ENCODE data around the gene SHROOM3.

DNA sequence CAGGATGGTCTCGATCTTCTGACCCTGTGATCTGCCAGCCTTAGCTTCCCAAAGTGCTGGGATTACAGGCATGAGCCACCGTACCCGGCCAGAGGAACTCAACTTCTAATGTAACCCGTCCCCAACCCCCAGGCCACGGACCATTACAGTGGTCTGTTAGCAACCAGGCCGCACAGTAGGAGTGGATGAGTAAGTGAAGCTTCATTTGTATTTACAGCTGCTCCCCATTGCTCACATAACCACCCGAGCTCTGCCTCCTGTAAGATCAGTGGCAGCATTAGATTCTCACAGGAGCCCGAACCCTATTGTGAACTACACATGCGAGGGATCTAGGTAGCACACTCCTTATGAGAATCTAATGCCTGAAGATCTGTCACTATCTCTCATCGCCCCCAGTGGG, 119.6 kb downstream of the SHROOM3 start:
- TF ChIP-seq, protein P1, sequence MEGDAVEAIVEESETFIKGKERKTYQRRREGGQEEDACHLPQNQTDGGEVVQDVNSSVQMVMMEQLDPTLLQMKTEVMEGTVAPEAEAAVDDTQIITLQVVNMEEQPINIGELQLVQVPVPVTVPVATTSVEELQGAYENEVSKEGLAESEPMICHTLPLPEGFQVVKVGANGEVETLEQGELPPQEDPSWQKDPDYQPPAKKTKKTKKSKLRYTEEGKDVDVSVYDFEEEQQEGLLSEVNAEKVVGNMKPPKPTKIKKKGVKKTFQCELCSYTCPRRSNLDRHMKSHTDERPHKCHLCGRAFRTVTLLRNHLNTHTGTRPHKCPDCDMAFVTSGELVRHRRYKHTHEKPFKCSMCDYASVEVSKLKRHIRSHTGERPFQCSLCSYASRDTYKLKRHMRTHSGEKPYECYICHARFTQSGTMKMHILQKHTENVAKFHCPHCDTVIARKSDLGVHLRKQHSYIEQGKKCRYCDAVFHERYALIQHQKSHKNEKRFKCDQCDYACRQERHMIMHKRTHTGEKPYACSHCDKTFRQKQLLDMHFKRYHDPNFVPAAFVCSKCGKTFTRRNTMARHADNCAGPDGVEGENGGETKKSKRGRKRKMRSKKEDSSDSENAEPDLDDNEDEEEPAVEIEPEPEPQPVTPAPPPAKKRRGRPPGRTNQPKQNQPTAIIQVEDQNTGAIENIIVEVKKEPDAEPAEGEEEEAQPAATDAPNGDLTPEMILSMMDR (IDR thresholded peaks at IDR 0.05), result no peak
- TF ChIP-seq EP300 (IDR thresholded peaks at IDR 0.05), result no peak
- no peak for TF ChIP-seq POLR2AphosphoS5 (IDR thresholded peaks at IDR 0.05)
- no peak for TF ChIP-seq POLR2A (IDR thresholded peaks at IDR 0.05)
